Stimulated activated naive CD4-positive, alpha-beta T cell treated with Interleukin-2 at 50 U/mL for 16 hours (primary cell): ENCODE data around the gene HOXA13.

ENCODE experiments used
- DNase-seq: peaks from one replicate; lab custom pipeline; 2025; lab: John Stamatoyannopoulos, UW

The HOXA13 gene

DNA sequence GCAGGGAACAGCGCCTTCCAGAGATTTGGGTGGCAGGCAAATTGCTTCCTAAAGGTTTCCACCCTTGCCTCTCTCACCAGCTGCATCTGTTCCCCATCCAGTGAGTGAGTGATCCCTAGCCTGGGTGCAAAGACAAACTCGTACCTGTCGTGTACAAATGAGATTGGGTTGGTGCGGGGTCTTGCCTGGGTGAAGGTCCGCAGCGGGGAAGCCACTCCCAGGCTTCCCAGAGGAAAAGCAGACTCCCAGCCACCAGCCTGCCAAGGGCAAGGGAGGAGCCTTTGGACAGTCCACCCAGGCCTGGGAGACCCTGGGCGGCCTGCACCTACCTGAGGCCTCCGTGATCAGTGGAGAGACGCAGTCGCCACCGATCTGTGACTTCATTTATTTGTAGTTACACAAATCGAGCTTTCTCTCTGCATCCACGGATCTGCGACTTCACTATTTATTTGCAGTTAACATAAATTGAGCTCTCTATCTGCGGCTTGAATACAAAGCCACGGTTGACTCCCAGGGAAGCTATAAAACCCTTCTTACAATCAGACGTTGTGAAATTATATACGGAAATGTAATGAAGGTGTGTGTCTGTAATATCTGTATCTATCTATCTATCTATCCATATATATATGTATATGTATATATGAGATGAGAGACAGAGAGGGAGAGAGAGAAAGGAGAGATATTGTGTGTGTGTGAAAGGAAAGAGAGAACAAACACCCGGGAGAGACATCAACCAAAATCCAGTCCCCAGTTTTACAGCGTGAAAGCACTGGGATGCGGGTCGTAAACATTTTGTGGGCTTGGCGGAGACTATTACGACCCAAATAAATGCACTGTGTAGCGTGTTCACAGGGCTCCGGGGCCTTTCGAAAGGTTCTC, 40.4 kb downstream of the HOXA13 start:
- DNase-seq = no peak

GRCh38 chr7:27158436-27159265, 41.2 kb downstream of the HOXA13 start:
- no peak for DNase-seq

DNA sequence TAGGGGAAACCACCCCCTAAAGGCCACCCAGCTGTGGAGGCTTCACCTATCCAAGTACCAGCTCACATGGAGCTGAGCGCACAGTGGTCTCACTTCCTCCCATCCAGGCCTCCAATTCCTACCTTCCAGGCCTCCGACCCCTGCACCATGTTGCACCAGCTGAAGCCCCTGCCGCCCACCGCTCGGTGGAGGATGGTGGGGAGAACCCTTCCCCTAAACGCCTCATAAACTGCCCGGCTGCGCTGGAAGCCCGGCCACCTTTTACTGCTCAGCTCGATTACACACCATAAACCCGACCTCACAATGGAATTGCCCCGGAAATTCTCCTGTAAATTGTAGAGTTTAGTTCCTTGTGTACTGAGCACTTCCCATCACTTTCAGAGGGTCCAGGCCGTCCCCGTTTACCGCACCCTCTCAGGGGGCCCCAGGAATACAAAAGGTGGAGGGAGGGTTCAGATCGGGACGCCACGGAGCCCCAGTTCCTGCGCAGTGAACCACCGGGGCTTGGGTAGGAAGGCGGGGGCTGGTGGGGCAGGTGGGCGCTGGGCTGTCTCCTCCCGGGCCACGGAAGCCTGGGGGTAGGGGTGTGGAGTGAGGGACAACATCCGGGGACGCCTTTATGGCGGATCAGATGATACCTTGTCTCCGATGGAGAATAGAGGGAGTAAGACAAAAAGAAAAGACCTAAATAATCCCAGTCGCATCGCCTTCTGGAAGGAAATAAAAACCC, 42.0 kb downstream of the HOXA13 start:
- no peak for DNase-seq

GRCh38 chr7:27156916-27157701, 42.8 kb downstream of the HOXA13 start:
- DNase-seq = no peak

DNA sequence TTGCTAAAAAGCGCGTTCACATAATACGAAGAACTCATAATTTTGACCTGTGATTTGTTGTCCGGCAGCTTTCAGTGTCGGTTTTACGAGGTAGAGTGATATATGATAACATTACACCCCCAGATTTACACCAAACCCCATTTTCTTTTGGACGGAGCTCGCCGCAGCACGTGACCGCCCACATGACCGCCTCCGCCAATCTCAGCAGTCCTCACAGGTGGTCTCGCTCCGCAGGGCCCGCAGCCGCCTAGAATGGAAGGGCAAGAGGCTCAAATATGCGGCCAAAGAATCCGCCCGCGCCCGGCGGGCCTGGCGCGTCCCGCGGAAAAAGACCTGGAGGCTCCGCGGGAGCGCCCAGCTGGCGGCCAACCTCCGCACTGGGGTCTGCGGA, 43.4 kb downstream of the HOXA13 start, which contains the start of gene HOXA7:
Gene HOXA7 (minus strand): TSS at position 168 of the 391 bp plus-strand sequence. CDS start 130 bp downstream, at position 38.
- no peak for DNase-seq

- no peak for DNase-seq
Measured at GRCh38 chr7:27155816-27156507, 43.9 kb downstream of the HOXA13 start.

DNA sequence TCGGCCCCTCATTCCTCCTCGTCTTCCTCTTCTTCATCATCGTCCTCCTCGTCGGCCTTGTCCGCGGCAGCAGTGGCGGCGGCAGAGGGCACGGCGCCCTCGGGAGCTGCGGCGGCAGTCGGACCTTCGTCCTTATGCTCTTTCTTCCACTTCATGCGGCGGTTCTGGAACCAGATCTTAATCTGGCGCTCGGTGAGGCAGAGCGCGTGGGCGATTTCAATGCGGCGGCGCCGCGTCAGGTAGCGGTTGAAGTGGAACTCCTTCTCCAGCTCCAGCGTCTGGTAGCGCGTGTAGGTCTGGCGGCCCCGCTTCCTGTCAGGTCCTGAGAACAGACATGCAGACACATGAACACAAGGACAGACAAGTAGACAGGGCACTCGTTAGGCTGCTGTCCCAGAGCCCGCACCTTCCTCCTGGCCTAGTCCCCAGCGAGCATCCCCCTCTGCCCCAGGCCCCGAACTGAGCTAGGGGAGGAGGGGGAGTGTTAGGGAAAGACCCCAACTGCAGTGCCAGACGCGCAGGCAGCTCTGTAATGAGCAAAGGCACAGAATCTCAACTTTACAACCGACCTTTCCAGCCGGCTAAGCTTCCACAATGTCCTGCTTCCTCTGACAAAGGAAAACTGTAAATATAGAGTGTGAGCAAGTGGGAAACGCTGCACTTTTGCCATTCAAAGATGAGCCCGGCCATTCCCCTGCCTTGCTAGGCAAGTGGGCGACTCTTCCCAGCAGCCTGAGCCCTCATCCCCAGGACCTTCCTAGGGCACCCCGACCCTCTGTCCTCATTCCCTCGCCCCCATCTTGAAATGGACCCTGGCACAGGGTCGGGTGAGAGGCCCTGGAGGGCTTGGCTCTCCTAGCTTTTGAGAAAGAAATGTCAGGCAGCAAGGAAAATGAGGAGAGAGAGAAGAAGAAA, 44.7 kb downstream of the HOXA13 start:
- no peak for DNase-seq

DNA sequence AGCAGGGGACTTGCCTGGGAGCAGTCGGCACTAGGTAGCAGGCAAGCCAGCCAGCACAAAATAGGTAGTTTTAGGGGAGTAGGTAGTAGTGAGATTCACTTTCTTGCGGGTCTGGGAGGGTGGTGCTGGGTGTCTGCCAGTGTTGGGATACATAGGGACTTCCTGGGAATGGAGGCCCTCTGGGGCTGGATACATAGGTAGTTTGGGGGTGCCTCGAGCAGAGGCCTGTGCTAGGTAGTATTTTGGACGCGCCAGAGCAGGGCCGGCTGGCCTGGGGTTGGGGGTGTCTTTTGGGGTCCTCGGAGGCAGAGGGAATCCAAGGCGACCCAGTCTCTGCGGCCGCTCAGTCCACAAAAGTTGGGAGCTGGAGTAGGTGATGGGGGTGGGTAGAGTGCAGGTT, 45.5 kb downstream of the HOXA13 start:
- no peak for DNase-seq

DNA sequence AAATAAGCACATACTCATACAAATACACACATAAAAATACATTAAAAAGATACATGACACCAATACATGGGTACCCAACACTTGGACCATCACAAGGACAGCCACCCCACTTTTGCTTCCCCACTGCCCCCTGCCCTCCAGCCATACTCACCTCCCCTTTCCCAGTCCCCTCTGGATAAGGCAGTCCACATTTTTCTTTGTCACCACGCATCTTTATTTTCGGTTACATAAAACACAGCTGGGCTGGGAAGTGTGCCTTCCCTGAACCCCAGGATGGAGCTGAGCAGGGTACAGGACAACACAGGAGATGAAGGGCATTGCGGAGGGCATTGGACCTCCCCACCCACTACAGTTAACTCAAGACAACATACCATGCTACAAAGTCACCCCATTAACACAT, 46.4 kb downstream of the HOXA13 start:
- no peak for DNase-seq

GRCh38 chr7:27152816-27153442, 47.0 kb downstream of the HOXA13 start:
- no peak for DNase-seq

DNA sequence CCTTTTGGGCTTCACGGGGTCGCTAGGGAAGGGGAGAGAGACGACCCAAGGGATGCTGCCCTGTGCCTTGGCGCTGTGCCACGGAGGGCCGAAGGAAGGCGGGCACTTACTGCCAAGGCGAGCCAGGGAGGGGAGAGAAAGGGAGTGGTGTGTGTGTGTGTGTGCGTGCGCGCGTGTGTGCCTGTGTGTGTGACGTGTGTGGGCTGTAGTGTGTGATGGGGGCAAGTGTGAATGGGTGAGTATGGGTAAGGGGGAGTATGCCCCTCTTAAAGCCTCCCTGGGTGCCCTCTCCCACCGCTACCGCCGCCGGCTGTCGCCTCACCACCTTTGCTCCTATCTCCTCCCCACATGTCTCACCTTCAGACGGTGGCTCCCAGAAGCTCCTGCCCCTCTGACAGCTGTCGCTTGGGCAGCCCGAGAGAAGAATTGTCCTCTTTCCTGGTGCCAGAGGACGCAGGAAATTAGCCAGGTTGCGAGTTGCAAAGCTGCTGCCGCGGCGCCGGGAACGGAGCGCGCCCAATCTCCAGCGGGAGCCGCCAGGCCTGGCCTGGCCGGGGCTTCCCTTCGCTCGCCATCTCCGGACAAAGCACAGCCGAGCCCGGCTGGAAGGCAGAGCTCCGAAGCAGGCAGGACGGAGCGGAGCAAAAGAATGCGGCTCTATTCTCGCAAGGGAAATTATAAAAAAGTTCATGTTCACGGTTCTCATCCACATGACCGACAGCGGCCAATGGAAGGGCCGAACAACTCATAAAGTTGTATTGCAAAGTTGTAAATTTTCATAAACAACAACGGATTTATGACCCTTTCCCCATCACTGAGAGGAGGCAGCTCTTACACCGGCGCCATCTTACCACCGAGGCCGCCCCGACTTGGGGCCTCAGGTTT, 47.7 kb downstream of the HOXA13 start, which contains the start of gene HOXA3:
Gene HOXA3 (minus strand): TSS at position 653 of the 885 bp plus-strand sequence. CDS start 41,943 bp downstream, outside the sequence.
- DNase-seq = no peak

DNA sequence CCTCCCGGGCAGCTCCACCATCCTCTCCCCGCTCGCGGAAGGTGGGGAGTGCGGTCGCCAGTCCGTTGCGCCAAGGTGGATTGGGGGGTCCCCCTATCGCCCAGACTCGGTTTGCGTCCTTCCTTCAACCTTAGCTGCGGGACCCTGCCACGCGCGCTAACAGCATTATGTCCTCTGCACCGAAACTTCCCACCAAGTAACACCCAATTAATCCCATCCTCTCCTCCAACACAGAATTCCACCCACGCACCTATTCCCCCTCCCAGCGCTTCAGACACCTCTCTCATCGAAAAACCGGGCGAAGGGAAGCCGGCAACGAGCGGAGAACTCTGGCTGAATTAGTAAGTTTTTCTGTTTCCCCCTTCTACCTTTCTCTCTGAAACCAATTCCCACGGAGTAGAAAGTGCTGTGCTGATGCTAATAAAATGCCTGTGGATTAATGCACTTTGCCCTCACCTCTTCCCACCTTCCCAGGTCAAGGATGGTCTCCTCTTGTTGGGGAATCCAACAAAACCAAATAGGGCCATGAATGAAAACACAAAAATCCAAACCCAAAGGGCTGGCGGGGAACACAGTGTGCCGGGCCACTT, 48.5 kb downstream of the HOXA13 start:
- no peak for DNase-seq

GRCh38 chr7:27150568-27151340, 49.1 kb downstream of the HOXA13 start:
- DNase-seq = peak; percentile 52

GRCh38 chr7:27149842-27150567, 49.9 kb downstream of the HOXA13 start:
- DNase-seq = no peak

GRCh38 chr7:27148756-27149641, 50.9 kb downstream of the HOXA13 start:
- no peak for DNase-seq
